ENCODE data around the gene RTKN.

- TF ChIP-seq CTCF (IDR thresholded peaks at IDR 0.05) (no peak), REST (IDR thresholded peaks at IDR 0.05; ENCODE audit: insufficient read depth in 1 of 2, low read depth in 2 of 2, low read length in 1 of 2) (no peak), SIN3A (IDR thresholded peaks at IDR 0.05; ENCODE audit: borderline replicate concordance, insufficient read depth, low read depth, low read length) (0 out of 2 replicates have a peak, but pooled peaks have one; percentile 24), POLR2AphosphoS5 (IDR thresholded peaks at IDR 0.05; ENCODE audit: low read depth, low read length) (peak; percentile 64)
Observed at GRCh38 chr2:74441690-74442482, at the start of gene RTKN.

Measured in Panc1 (cell line).